Hepatocyte (in vitro differentiated cells): ENCODE data around the gene PTPRD. TPM values are rescaled to one million over a fixed set of nuclear protein-coding genes. Genes with fewer than 3 reads are reported as not detected.
A peak's percentile ranks its signal among the peaks of the same experiment; 100 is the strongest.

Source experiments
- DNase-seq: peaks from one replicate; pipeline ENCODE4 v3.0.0-alpha.2; 2016; ENCODE audit warnings: low spot score
- H2AFZ ChIP-seq: fragments of 200-600 bp; sonication (generic); 2 replicates; pipeline ENCODE4 v1.6.0; 2016; ENCODE audit warnings: antibody characterized with exemption, mild to moderate bottlenecking
- H3K27ac ChIP-seq: fragments of 200-600 bp; sonication (generic); 2 replicates; pipeline ENCODE4 v1.5.1; 2016; ENCODE audit warnings: mild to moderate bottlenecking
- H3K27me3 ChIP-seq: fragments of 200-600 bp; sonication (generic); 2 replicates; pipeline ENCODE4 v1.6.1; 2016
- H3K36me3 ChIP-seq: fragments of 200-600 bp; sonication (generic); replicated peaks from 2 replicates; pipeline ENCODE4 v1.5.1; 2016; ENCODE audit warnings: low read depth; ENCODE audit not compliant: insufficient read depth
- H3K4me1 ChIP-seq: fragments of 200-600 bp; sonication (generic); 2 replicates; pipeline ENCODE4 v1.5.1; 2016; ENCODE audit warnings: mild to moderate bottlenecking, moderate library complexity; ENCODE audit not compliant: insufficient read depth
- H3K4me2 ChIP-seq: fragments of 200-600 bp; sonication (generic); 2 replicates; pipeline ENCODE4 v1.6.0; 2016
- H3K4me3 ChIP-seq: fragments of 200-600 bp; sonication (generic); 2 replicates; pipeline ENCODE4 v1.5.1; 2016; ENCODE audit warnings: mild to moderate bottlenecking
- H3K79me2 ChIP-seq: fragments of 200-600 bp; sonication (generic); 2 replicates; pipeline ENCODE4 v1.6.0; 2017; ENCODE audit warnings: mild to moderate bottlenecking
- H3K9me2 ChIP-seq: fragments of 200-600 bp; sonication (generic); replicated peaks from 2 replicates; pipeline ENCODE4 v1.6.0; 2017; ENCODE audit warnings: mild to moderate bottlenecking; ENCODE audit not compliant: insufficient read depth
- H3K9me3 ChIP-seq: fragments of 200-600 bp; sonication (generic); 2 replicates; pipeline ENCODE4 v1.5.1; 2016; ENCODE audit warnings: low read depth, mild to moderate bottlenecking
- H4K20me1 ChIP-seq: fragments of 200-600 bp; sonication (generic); 2 replicates; pipeline ENCODE4 v1.6.0; 2016; ENCODE audit warnings: mild to moderate bottlenecking; ENCODE audit not compliant: insufficient read depth, poor library complexity, severe bottlenecking
- CTCF ChIP-seq: fragments of 200-600 bp; sonication (generic); IDR thresholded peaks from 2 replicates; pipeline ENCODE4 v1.5.1; 2016; ENCODE audit warnings: antibody characterized with exemption, mild to moderate bottlenecking; ENCODE audit not compliant: poor library complexity
- EZH2 ChIP-seq: fragments of 200-600 bp; sonication (generic); IDR thresholded peaks from 2 replicates; pipeline ENCODE4 v1.6.1; 2016; ENCODE audit warnings: antibody characterized with exemption, mild to moderate bottlenecking, borderline replicate concordance
- EZH2phosphoT487 ChIP-seq: fragments of 200-600 bp; sonication (generic); IDR thresholded peaks from one replicate; pipeline ENCODE4 v1.6.1; 2018; ENCODE audit warnings: antibody characterized with exemption, mild to moderate bottlenecking, low read depth, moderate library complexity; ENCODE audit not compliant: unreplicated experiment, severe bottlenecking
- WGBS: methylation state at CpG from one replicate; pipeline ENCODE4 v1.1.6; 2016; ENCODE audit warnings: low lambda C conversion rate; ENCODE audit errors: missing lambda C conversion rate; 5-methylcytosine and 5-hydroxymethylcytosine counted together
- polyA plus RNA-seq: library from polyadenylated mRNA; unstranded; fragments of >200 nt; fragmentation: Nextera tagmentation; extraction: Ambion mirVana; gene quantifications from 2 replicates; pipeline ENCODE4 v1.2.1, GENCODE V29; 2016
- total RNA-seq: library from RNA; depleted of rRNA; stranded (reverse); fragments of >200 nt; gene quantifications from 2 replicates; pipeline ENCODE4 v1.2.3, GENCODE V29; 2014

The PTPRD gene
- total and polyA plus RNA-seq, 2 experiments from 2014 or later = 6.5 to 77.6 TPM

GRCh38 chr9:8332331-8332650, 2280.5 kb downstream of the PTPRD start:
- DNase-seq = no peak
- no peak overlapping the region for H3K4me3 ChIP-seq
- no peak overlapping the region for H2AFZ ChIP-seq
- no peak overlapping the region for H3K27ac ChIP-seq
- peaks cover 4% of the 10 kb centered on the region for H3K4me1 ChIP-seq
- H3K9me2 ChIP-seq = no peaks in the 10 kb centered on the region
- no peaks in the 10 kb centered on the region for H3K79me2 ChIP-seq
- WGBS = 75% methylated on average over 2 of the region's 2 CpGs
- no peaks in the 10 kb centered on the region for H3K9me3 ChIP-seq
- H3K4me2 ChIP-seq = no peak overlapping the region
- TF ChIP-seq EZH2phosphoT487 (no peak), CTCF (no peak), EZH2 (no peak)
- no peaks in the 10 kb centered on the region for H3K27me3 ChIP-seq
- H4K20me1 ChIP-seq = no peaks in the 10 kb centered on the region
- no peaks in the 10 kb centered on the region for H3K36me3 ChIP-seq

- Histone ChIP-seq H3K36me3 (no peaks in the 10 kb centered on the region), H3K4me2 (no peak overlapping the region), H3K4me1 (peaks cover 4% of the 10 kb centered on the region), H3K27me3 (no peaks in the 10 kb centered on the region), H3K4me3 (no peak overlapping the region), H2AFZ (no peak overlapping the region), H4K20me1 (no peaks in the 10 kb centered on the region), H3K27ac (no peak overlapping the region), H3K79me2 (no peaks in the 10 kb centered on the region), H3K9me2 (no peaks in the 10 kb centered on the region), H3K9me3 (no peaks in the 10 kb centered on the region)
- no peak for TF ChIP-seq EZH2phosphoT487
- TF ChIP-seq EZH2 = no peak
- no peak for TF ChIP-seq CTCF
- 89% methylated on average over 15 of the region's 15 CpGs for WGBS
- no peak for DNase-seq
Observed at GRCh38 chr9:8331507-8332330, 2281.1 kb downstream of the PTPRD start.

GRCh38 chr9:8329561-8330283, 2283.1 kb downstream of the PTPRD start:
- Histone ChIP-seq H3K27ac (peak overlapping the region; percentile 88), H3K36me3 (no peaks in the 10 kb centered on the region), H3K4me2 (peak overlapping the region; percentile 53), H3K79me2 (no peaks in the 10 kb centered on the region), H3K27me3 (no peaks in the 10 kb centered on the region), H3K9me2 (no peaks in the 10 kb centered on the region), H3K9me3 (no peaks in the 10 kb centered on the region), H3K4me1 (peaks cover 4% of the 10 kb centered on the region), H3K4me3 (no peak overlapping the region), H2AFZ (no peak overlapping the region), H4K20me1 (no peaks in the 10 kb centered on the region)
- no peak for TF ChIP-seq CTCF
- no peak for TF ChIP-seq EZH2phosphoT487
- no peak for TF ChIP-seq EZH2
- 62% methylated on average over 13 of the region's 13 CpGs for WGBS
- DNase-seq = peak; percentile 34
